ENCODE measurements around the gene ARHGAP31.
"Not testable (repeated sequence)": the region's sequence is repeated elsewhere in the genome, so short reads cannot be mapped to it uniquely, and the experiment has no call there.

Gene ARHGAP31

GRCh38 chr3:119352034-119352609 lies 57.9 kb downstream of the ARHGAP31 start:
- DNase-seq = peak; percentile 82

GRCh38 chr3:119352863-119353527 lies 58.8 kb downstream of the ARHGAP31 start:
- peak; percentile 50 for DNase-seq

GRCh38 chr3:119355608-119356007 lies 61.4 kb downstream of the ARHGAP31 start:
- DNase-seq = not testable (repeated sequence)

GRCh38 chr3:119356646-119357045 lies 62.5 kb downstream of the ARHGAP31 start:
- no peak for DNase-seq

DNA sequence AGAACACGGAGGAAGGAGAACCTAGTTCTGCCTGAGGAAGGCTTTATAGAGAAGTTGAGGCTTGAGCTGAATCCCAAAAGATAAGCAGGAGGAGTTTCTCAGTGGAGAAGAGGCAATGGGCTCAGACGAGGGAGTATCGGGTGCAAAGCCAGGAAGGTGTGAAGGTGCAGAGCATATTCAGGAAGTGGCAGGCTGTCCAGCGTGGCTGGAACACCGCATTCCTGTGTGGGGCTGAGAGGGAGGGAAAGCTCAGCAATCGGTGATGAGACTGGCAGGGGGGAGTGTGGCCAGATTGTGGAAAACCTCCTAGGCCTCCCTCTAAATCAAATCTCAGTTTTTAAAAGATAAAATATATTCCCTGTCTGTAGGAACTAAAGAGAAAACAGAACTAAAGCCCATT lies 63.0 kb downstream of the ARHGAP31 start:
- no peak for DNase-seq

DNA sequence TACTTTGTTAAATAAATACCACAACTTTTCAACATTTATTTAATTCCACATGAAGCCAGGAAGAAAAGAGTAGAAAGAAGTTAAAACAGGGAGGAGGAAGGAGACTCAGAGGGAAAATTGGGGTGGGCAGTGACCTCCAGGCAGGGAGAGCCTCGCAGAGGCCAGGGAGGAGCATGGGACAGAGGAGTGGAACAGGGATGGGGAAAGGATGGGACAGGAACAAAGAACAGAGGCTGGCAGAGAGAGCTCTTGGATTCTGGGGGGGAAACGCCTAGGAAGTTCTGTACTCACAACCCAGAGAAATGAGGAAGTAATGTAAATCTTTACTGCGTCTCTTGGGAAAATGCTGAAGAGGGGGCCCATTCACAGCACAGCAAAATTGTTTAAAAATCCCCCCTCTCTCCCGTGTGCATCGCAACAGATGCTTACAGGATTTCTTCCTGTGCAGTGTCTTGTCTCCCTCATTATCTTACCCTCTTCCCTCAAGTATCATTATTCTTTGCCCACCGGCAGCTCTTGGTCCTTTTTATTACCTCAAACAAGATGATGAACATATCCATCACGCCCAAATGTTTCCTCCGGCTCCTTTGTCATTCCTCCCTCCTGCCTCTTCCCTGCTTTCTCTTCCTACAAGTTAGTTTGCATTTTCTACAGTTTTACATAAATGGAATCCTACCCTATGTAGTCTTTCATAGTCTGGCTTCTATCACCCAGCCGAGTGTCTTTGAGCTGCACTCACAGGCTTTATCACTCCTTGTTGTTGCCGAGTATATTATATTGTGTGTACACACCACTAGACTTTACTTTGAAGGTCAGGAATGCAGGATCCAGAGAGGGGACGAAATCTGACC lies 65.5 kb downstream of the ARHGAP31 start:
- no peak for DNase-seq

DNA sequence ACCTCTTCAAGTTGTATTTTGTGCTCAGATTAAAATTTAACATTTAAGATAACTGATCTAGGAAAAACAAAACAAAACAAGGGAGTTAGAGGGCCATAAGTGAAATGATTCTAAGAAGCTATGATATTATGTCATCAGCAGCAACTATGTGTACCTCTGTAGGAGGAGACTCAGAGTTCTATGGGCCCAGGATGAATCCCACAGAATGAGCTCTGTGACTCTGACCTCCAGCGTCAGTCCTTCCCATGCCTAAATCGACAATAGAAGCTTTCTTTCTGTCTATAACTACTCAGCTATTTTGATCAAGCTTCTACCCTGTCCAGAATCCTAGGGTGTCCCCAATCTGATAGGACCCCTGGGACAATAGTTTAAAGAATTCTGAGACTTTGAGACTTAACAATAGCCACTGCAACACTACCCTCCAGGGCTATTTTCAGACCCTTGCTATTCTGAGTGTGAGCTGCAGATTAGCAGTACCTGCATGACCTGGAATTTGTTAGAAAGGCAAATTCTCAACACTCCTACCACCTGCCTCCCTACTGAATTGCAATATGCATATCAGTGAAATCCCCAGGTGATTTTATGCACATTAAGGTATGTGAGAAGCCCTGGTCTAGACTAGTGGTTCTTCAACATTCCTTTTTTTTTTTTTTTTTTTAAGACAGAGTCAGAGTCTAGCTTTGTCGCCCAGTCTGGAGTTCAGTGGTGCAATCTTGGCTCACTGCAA lies 66.7 kb downstream of the ARHGAP31 start:
- DNase-seq = no peak

- DNase-seq = no peak
Measured at GRCh38 chr3:119362010-119362409, 67.8 kb downstream of the ARHGAP31 start.

GRCh38 chr3:119362940-119363725 lies 69.0 kb downstream of the ARHGAP31 start:
- DNase-seq = no peak

- no peak for DNase-seq
Measured at GRCh38 chr3:119364401-119364800, 70.2 kb downstream of the ARHGAP31 start.

DNA sequence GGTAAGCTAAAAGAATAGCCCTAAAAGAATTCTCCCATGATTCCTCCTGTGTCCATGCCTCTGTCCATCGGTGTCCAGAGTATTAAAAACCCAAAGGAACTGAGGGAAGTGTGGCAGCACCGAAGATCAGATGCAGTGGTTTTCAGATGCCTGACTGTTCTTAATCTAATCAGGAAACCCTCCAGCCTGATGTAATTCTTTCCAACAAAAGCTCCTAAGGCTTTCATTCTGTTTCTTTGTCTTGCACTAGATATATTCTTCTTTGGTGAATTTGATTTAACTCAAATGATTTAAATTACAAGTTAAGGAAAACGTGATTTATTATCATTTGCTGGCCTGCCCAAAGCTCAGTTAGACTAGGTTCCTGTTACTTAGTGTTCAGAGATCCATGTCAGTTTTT lies 71.2 kb downstream of the ARHGAP31 start:
- no peak for DNase-seq

DNA sequence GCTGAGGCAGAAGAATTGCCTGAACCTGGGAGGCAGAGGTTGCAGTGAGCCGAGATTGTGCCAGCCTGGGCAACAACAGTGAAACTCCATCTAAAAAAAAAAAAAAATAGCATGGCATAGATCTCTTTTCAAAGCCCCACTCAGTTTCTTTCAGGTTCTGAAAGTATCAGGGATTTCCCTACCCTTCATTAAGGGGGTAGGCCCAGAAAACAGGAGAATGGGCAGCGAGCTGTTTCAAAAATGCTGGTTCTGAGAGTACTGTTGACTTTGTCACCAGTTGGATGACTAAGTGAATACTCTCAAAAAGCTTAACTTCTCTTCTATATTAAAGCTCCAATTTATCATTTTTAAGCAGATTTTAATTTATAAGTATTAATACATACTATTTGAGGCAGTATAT lies 72.8 kb downstream of the ARHGAP31 start:
- DNase-seq = no peak

GRCh38 chr3:119368298-119368697 lies 74.1 kb downstream of the ARHGAP31 start:
- DNase-seq = no peak

- not testable (repeated sequence) for DNase-seq
Measured at GRCh38 chr3:119371786-119372185, 77.6 kb downstream of the ARHGAP31 start.

- DNase-seq = no peak
Measured at GRCh38 chr3:119375106-119375505, 80.9 kb downstream of the ARHGAP31 start.

DNA sequence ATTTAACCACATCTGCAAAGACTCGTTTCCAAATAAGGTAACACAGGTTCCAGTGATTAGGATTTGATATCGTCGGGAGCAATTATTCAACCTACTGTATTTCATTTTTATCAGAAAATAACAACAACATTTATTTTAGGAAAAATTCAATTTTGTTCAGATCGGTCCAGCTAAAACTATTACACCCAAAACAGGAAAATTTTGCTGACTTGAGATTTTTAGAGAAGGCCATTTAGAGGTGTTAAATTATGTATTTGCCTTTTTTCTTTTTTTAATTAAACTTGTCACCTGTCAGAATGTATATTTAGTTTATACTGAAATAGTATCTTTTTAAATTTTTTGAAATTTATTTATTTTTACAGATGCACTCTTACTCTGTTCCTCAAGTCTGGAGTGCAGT lies 81.3 kb downstream of the ARHGAP31 start:
- DNase-seq = no peak

DNA sequence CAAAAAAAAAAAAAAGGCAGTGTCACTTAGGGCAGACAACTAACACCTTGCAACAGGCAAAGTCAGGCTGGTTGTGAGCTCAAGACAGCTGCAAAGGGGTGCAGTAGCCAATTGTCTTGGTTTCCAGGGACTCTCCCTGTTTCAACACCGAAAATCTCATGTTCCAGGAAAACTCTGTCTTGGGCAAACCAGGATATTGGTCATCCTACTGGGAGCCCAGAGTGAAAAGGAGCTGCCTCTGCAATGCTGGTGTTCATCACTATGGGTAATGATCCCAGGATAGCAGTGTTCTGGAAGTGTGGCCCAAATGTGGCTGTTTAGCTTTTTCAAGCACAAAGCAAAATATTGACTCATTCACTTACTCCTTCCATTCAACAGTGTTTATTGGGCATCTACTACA lies 82.6 kb downstream of the ARHGAP31 start:
- DNase-seq = no peak

GRCh38 chr3:119378259-119378803 lies 84.1 kb downstream of the ARHGAP31 start:
- no peak for DNase-seq

DNA sequence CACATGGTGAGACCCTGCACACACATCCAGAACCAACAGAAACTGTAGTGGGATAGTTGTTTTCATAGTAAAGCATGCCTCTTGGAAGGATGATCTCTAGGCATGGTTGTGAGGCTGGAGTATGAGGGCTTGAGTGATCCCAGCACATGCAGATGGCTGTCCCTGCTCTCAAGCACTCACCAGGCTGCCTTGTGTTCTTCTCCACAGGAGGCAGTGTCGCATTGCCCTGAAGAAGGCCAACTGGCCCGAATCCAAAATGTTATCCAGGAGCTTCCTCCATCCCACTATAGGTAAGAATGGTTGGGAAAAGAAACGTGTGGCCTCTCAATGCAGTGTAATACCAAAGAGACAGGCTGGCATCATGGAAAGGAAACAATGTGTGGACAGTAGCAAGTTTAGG lies 86.5 kb downstream of the ARHGAP31 start:
- no peak for DNase-seq

DNA sequence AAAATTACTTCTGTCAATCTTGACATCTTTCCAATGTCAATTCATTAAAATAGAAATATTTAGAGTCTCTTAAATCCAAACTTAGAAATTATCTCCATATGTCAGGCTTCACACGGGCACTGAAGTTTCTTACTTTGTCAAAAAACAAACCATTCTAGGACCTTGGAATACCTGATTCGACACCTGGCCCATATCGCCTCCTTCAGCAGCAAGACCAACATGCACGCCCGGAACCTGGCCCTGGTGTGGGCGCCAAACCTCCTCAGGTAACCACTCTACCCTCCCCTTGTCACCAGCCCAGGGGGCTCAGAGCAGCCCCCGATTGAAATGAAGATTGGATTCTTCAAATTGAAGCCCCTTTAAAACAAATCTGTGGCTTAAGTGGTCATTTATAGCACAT lies 88.0 kb downstream of the ARHGAP31 start:
- DNase-seq = no peak

DNA sequence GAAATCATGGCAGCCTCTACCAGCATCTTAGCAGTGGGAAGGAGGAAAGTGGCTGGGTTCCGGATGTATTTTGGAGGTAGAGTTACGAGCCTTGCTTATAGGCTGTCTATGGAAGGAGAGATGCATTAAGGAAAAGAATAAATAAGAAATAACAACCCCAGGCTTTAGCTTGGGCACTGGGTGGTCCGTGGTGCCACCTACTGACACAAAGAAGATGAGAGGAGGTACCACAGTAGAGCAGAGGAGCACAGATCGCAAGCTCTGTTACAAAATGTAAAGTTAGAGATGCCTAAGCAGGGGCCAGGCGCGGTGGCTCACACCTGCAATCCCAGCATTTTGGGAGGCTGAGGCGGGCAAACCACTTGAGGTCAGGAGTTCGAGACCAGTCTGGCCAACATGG lies 94.4 kb downstream of the ARHGAP31 start:
- no peak for DNase-seq

DNA sequence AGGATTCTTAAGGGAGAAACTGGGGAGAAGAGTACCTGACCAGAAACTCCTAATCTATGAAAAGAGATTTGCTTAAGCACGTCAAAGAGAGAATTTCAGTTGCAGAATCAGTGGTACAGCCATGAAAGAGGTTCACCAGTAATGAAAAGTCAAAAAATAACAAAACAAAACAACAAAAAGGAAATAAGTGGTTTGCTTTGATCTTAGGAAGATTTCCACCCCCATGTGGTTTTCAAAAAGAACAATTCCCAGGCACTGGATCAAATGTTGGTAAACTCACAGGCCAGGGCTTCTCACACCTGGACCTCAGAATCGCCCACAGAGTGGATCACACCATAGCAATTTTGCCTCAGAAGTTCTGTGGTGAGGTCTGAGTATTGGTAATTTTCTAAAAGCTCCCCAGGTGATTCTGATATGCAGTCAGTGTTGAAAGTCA lies 101.8 kb downstream of the ARHGAP31 start:
- DNase-seq = no peak
